ENCODE results near the gene OTUD4. TPM values are rescaled to one million over a fixed set of nuclear protein-coding genes. Genes with fewer than 3 reads are reported as not detected.

The OTUD4 gene
- total and polyA plus RNA-seq, 2 donors (not counting 3 experiments of a cell fraction or from before 2014, with no cell fraction given): 12.6 to 40.9 TPM

GRCh38 chr4:145099653-145100052 is 80.7 kb downstream of the OTUD4 start:
- Histone ChIP-seq H3K9me3 (replicated peaks; ENCODE audit: control insufficient read depth, insufficient read depth, low read length) (no peaks in the 10 kb centered on the region), H3K27ac (ENCODE audit: insufficient read depth, low read depth, low read length) (peak overlapping the region; percentile 74), H3K79me2 (ENCODE audit: control insufficient read depth, insufficient read depth, low read length) (peaks cover 85% of the 10 kb centered on the region), H3K4me2 (ENCODE audit: insufficient read depth, low read length) (peak overlapping the region; percentile 100), H2AFZ (ENCODE audit: low read depth, low read length) (no peak overlapping the region), H3K4me3 (replicated peaks in 1 of 3; ENCODE audit: insufficient read depth in 1 of 3, low read depth in 1 of 3, low read length in 3 of 3) (peak overlapping the region; percentile 45 to 95 (median 66)), H3K4me1 (ENCODE audit: control insufficient read depth, extremely low read depth, insufficient read depth, low read length) (peaks cover 35% of the 10 kb centered on the region), H3K9ac (replicated peaks; ENCODE audit: extremely low read depth, insufficient read depth, low read length) (peak overlapping the region; percentile 90), H3K27me3 (ENCODE audit: control insufficient read depth in 2 of 2, insufficient read depth in 2 of 2, low read length in 2 of 2) (no peaks in the 10 kb centered on the region), H4K20me1 (replicated peaks; ENCODE audit: control insufficient read depth, extremely low read depth, insufficient read depth, low read length) (peaks cover 4% of the 10 kb centered on the region), H3K9me1 (replicated peaks; ENCODE audit: control insufficient read depth, extremely low read depth, insufficient read depth, low read length) (no peaks in the 10 kb centered on the region), H3K36me3 (ENCODE audit: control insufficient read depth in 2 of 2, extremely low read depth in 1 of 2, insufficient read depth in 2 of 2, low read length in 2 of 2) (peaks cover 2 to 3% of the 10 kb centered on the region in 2 experiments)
- intact Hi-C loops (cut with micrococcal nuclease): loop anchor here (5.0 kb wide), 4 partner anchors 383 to 1762 kb away; partner anchors contain the start of genes GAB1, HHIP, SMAD1 and ZNF827
- peak; percentile 52 for DNase-seq (ENCODE audit: low read depth, low spot score)
- peak; percentile 83 for FAIRE-seq
- CTCF ChIA-PET: interaction anchor here (1.4 kb wide), 1 partner anchor 12 kb away, joined by 4 read pairs; no protein-coding TSS in a partner anchor
- TF ChIP-seq POLR2AphosphoS5 (IDR thresholded peaks at IDR 0.05; ENCODE audit: insufficient read depth, low read depth, low read length) (no peak), GATA2 (IDR thresholded peaks at IDR 0.05; ENCODE audit: insufficient read depth, insufficient read length, low read depth, low read length) (no peak), POLR2A (IDR thresholded peaks at IDR 0.05; ENCODE audit: low read depth, low read length) (no peak), JUN (IDR thresholded peaks at IDR 0.05; ENCODE audit: borderline replicate concordance, insufficient read depth, insufficient read length, low read depth) (no peak), MYC (IDR thresholded peaks at IDR 0.05; ENCODE audit: low read depth, low read length) (no peak), EZH2 (IDR thresholded peaks at IDR 0.05; ENCODE audit: borderline replicate concordance, low read depth, low read length, severe bottlenecking) (no peak), FOS (IDR thresholded peaks at IDR 0.05; ENCODE audit: borderline replicate concordance, insufficient read depth, low read length) (no peak)
- TF ChIP-seq, protein P1, sequence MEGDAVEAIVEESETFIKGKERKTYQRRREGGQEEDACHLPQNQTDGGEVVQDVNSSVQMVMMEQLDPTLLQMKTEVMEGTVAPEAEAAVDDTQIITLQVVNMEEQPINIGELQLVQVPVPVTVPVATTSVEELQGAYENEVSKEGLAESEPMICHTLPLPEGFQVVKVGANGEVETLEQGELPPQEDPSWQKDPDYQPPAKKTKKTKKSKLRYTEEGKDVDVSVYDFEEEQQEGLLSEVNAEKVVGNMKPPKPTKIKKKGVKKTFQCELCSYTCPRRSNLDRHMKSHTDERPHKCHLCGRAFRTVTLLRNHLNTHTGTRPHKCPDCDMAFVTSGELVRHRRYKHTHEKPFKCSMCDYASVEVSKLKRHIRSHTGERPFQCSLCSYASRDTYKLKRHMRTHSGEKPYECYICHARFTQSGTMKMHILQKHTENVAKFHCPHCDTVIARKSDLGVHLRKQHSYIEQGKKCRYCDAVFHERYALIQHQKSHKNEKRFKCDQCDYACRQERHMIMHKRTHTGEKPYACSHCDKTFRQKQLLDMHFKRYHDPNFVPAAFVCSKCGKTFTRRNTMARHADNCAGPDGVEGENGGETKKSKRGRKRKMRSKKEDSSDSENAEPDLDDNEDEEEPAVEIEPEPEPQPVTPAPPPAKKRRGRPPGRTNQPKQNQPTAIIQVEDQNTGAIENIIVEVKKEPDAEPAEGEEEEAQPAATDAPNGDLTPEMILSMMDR (IDR thresholded peaks at IDR 0.05; ENCODE audit: extremely low read depth in 1 of 2, insufficient read depth in 1 of 2, low read depth in 1 of 2, low read length in 2 of 2): no peak
- TF ChIP-seq, protein P2, sequence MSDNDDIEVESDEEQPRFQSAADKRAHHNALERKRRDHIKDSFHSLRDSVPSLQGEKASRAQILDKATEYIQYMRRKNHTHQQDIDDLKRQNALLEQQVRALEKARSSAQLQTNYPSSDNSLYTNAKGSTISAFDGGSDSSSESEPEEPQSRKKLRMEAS (IDR thresholded peaks at IDR 0.05; ENCODE audit: insufficient read depth, insufficient read length): no peak
- POLR2A ChIA-PET: no interaction called here
- dilution Hi-C loops (cut with MboI; ENCODE audit: extremely low pct_ligation_motif_present, low sequenced_read_pairs): no loop called here
- BruUV-seq (replicated peaks): no TSS peak

Measured in endothelial cell of umbilical vein (primary cell).